CD1c-positive myeloid dendritic cell (primary cell): ENCODE results near the gene SSBP3.

ENCODE experiments used
- DNase-seq: peaks from one replicate; pipeline ENCODE4 v3.0.0-alpha.2; 2016; ENCODE audit errors: extremely low spot score

Gene SSBP3

GRCh38 chr1:54409156-54410142 is 3.3 kb upstream of the SSBP3 start:
- DNase-seq: no peak

GRCh38 chr1:54408147-54409066 is 2.2 kb upstream of the SSBP3 start:
- peak; percentile 85 for DNase-seq

- DNase-seq: peak; percentile 92
Observed at GRCh38 chr1:54407404-54408146, 1.4 kb upstream of the SSBP3 start.

GRCh38 chr1:54407154-54407403 is 885 bp upstream of the SSBP3 start:
- no peak for DNase-seq

- no peak for DNase-seq
Observed at GRCh38 chr1:54405898-54406293, 298 bp downstream of the SSBP3 start.

- peak; percentile 13 for DNase-seq
Observed at GRCh38 chr1:54404939-54405897, 976 bp downstream of the SSBP3 start.

GRCh38 chr1:54404263-54404662 is 1.9 kb downstream of the SSBP3 start:
- no peak for DNase-seq

- DNase-seq: peak; percentile 51
Observed at GRCh38 chr1:54403808-54404261, 2.4 kb downstream of the SSBP3 start.

- DNase-seq: no peak
Observed at GRCh38 chr1:54403405-54403804, 2.8 kb downstream of the SSBP3 start.

GRCh38 chr1:54402896-54403295 is 3.3 kb downstream of the SSBP3 start:
- DNase-seq: no peak

- DNase-seq: no peak
Observed at GRCh38 chr1:54401799-54402198, 4.4 kb downstream of the SSBP3 start.

GRCh38 chr1:54400329-54400728 is 5.9 kb downstream of the SSBP3 start:
- peak; percentile 41 for DNase-seq

- no peak for DNase-seq
Observed at GRCh38 chr1:54399765-54400164, 6.4 kb downstream of the SSBP3 start.

- DNase-seq: no peak
Observed at GRCh38 chr1:54398963-54399528, 7.1 kb downstream of the SSBP3 start.

- no peak for DNase-seq
Observed at GRCh38 chr1:54397980-54398379, 8.2 kb downstream of the SSBP3 start.

- DNase-seq: no peak
Observed at GRCh38 chr1:54397090-54397591, 9.1 kb downstream of the SSBP3 start.

- no peak for DNase-seq
Observed at GRCh38 chr1:54396261-54396933, 9.8 kb downstream of the SSBP3 start.

GRCh38 chr1:54395281-54395934 is 10.8 kb downstream of the SSBP3 start:
- no peak for DNase-seq

- no peak for DNase-seq
Observed at GRCh38 chr1:54394104-54394503, 12.1 kb downstream of the SSBP3 start.
